NCI-H2196 treated with DMSO at 0.1 percent for 48 hours (cell line): Measurements from ENCODE around the gene SLC12A1.
"Not testable (repeated sequence)": the region's sequence is repeated elsewhere in the genome, so short reads cannot be mapped to it uniquely, and the experiment has no call there.

Experiments used
- DNase-seq: peaks from one replicate; lab custom pipeline; 2025; ENCODE audit not compliant: unreplicated experiment; lab: John Stamatoyannopoulos, UW

SLC12A1 gene

DNA sequence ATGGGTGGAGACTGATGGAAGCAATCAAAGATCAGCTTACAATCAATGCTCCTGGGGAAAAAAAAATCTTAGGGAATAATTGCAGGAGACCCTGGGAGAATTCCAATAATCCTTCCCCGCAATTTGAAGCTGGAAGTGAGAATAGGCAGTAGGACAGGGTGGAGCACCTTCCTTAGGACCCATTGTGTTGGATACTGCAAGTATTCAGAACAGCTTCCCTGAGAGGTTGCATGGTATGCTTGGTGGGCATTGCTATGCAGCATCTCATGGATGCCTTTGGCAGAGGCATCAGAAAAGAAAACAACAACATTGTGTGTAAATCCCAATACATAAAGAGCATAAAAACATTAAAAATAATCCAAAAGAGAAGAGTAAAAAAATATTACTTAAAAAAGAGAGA is 100.5 kb downstream of the SLC12A1 start:
- no peak for DNase-seq

GRCh38 chr15:48307586-48307985 is 101.5 kb downstream of the SLC12A1 start:
- DNase-seq: no peak

- no peak for DNase-seq
Measured at GRCh38 chr15:48309740-48310139, 103.6 kb downstream of the SLC12A1 start.

GRCh38 chr15:48313216-48313615 is 107.1 kb downstream of the SLC12A1 start:
- DNase-seq: no peak

DNA sequence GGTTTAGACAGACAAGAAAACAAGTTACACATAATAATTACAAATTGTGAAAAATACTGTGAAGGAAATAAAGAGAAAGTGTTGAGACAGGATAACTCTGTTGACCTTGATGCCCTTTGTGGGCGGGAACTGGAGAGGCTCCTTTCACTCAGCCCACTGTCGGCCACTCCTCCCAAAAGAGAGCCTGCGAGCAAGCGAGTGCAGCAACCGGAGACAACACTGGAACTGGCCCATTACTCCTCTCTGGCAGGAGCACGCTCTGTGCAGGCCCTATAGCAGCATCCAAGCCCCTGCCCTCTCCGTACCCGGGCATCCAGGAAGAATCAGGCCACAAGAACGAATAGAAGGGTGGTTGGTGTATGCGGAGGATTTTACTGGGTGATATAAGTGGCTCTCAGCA is 108.9 kb downstream of the SLC12A1 start:
- DNase-seq: no peak

- no peak for DNase-seq
Measured at GRCh38 chr15:48317221-48317620, 111.1 kb downstream of the SLC12A1 start.

- no peak for DNase-seq
Measured at GRCh38 chr15:48318131-48318530, 112.0 kb downstream of the SLC12A1 start.

DNA sequence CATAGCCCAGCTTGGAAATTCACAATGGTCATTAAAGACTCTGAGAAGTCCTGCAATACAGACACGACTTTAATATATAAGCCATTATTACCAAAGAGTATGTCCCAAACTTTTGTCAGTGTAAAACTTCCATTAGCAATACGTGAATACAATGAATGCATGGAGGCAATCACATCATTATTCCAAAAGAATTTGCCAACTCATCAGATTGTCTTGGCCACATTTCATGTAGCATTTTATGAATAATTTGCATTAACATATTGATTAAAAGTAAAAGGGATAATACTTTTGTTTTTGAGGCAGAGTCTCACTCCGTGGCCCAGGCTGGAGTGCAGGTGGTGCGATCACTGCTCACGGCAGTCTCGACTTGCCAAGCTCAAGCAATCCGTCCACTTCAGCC is 117.2 kb downstream of the SLC12A1 start:
- no peak for DNase-seq

DNA sequence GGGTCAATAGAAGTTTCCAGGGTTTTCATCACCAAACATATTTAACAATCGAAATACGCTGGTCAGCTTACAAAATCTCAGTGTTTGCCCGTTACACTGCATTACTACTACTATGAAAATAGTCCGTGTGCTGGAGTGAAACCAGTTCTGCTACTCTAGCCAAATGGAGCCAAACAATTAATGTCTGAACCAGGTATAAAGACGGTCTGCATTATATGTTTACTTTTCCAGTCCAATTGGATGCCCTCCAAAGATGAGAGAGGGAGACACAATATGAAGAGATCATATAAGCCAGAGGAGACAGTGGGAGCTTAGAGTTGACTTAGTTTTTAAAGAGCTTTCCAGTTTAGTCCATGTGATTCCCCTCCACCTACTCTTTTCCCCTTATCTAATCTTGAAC is 118.8 kb downstream of the SLC12A1 start:
- DNase-seq: peak; percentile 10

DNA sequence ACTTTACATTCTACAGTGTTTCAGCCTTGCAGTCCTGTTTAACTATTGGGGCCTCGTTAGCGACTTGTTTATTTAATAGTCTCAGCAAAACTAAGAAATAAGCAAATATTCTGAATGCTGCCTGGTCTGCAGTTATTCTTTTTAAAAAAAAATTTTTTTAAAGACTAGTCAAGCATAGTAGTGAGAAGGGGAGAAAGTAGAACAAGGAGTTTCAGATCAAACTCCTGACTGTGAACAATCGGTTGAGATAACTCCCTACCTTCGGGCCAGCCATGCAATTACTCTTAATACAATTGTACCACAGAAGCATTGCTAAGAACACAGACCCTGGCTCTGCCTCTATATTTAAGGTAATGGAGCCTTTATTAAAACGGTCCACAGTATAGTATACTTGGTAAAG is 119.3 kb downstream of the SLC12A1 start:
- no peak for DNase-seq

- not testable (repeated sequence) for DNase-seq
Measured at GRCh38 chr15:48326180-48326579, 120.1 kb downstream of the SLC12A1 start.

GRCh38 chr15:48330105-48330785 is 124.1 kb downstream of the SLC12A1 start:
- no peak for DNase-seq

DNA sequence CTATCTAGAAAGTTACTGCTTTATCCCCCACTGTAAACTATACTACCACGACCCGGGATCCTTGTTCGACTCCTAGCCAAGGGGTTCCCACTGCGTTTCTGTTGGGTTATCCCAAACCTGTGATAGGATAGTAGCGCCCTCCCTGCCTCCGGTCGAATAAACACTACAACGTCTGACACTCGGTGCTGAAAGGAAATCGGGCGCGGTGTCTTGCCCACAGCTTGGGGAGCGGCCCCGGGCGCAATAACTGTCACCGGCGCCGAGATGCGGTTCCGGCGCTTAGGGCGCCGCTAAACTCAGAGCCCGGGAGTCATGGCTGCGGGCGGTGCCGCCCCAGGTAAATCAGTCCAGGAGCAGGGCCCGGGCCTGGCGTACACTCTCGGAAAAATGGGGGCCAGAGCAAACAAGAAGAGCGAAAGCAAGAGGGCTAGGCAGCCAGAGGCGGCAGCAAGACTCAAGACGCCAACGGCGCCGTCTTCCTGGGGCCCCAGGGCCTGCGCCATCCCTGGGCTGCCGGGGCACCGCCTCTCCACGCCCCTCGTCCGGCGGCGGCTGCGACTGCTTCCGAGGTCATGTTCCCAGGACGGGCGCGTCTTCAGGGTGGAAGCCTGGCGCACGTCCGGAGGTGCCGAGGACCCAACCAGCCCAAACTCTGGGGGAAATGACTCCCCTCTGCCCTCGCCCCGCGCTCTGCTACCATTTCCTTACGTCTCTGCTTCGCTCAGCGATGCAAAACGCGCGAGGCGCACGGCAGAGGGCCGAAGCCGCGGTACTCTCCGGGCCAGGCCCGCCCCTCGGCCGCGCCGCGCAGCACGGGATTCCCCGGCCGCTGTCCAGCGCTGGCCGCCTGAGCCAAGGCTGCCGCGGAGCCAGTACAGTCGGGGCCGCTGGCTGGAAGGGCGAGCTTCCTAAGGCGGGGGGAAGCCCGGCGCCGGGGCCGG is 125.0 kb downstream of the SLC12A1 start, which contains the start of gene DUT:
TSS of gene DUT (plus strand) at position 575 of the 941 bp plus-strand sequence. CDS start at position 662, 87 bp downstream.
- DNase-seq: peak; percentile 17

GRCh38 chr15:48331796-48332641 is 125.9 kb downstream of the SLC12A1 start:
- peak; percentile 24 for DNase-seq

- DNase-seq: no peak
Measured at GRCh38 chr15:48332642-48333034, 126.5 kb downstream of the SLC12A1 start.

DNA sequence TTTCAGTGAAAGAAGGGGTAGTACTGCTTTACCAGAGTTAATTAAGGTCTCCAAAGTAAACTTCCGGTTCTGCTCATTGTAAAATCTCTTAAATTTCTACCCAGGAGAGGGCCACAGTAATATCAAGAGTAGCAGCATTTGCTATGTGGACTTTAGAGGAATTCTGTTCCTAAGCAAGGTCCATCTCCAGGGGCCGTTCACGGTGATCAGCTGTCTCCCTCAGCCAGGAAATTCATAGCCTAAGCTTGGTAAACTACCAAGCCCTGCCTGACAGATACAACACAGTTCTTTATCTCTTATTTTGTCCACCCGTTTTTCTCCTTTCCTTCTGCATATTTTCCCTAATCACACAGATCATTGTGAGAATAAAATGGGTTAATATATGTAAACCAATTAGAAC is 127.4 kb downstream of the SLC12A1 start:
- no peak for DNase-seq

- DNase-seq: no peak
Measured at GRCh38 chr15:48334260-48334659, 128.2 kb downstream of the SLC12A1 start.

DNA sequence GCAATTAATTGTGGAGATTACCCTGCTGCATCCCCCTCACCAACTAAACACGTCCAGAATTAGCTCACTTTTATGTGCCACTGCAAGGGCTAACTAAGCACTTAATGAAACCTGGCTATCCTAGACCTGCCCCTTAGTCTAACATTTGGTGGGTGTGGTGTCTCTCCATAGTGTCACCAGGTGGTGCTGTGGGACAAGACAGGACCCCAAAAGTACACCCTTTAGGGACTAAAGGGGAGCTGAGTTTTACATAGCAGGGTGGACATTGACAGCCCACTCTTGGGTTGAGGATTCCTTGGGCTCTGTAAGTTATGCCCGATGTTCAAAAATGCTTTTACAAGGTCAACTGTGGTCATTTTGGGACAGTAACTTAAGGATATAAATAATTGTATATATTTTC is 130.8 kb downstream of the SLC12A1 start:
- no peak for DNase-seq

DNA sequence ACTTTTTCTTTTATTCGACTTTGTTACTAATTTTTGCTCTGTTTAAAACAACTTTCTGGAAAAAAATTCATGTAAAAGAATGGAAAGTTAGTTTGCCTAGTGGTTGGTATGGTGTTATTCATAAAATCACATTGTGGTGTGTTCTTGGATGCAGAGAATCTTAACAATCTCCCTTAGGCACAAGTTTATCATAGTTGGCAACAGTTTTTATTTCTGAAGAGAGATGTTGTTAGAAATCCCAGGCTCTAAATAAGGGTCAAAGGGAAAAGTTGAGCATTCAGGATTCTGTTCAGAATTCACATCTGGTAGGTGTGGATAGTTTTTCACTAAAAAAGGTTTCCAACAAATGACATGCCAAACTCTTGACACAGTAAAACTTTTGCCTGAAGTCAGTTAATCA is 131.5 kb downstream of the SLC12A1 start:
- no peak for DNase-seq

GRCh38 chr15:48340111-48340510 is 134.0 kb downstream of the SLC12A1 start:
- DNase-seq: no peak

- DNase-seq: no peak
Measured at GRCh38 chr15:48343865-48344264, 137.8 kb downstream of the SLC12A1 start.
